Activated gamma-delta T cell treated with Interleukin-2 at 50 U/mL for 16 hours (primary cell): ENCODE data around the gene PLA2G6.

Experiments
- DNase-seq: peaks from one replicate; pipeline ENCODE4 v3.0.0-alpha.2; 2020

Gene PLA2G6

GRCh38 chr22:38181453-38182200 is at the start of gene PLA2G6:
Gene PLA2G6 (minus strand): TSS chr22:38181830. CDS start chr22:38169426, 12,404 bp downstream.
- DNase-seq: peak; percentile 96

- no peak for DNase-seq
These were observed 49.3 kb upstream of the PLA2G6 start for GRCh38 chr22:38230916-38231315.

- peak; percentile 34 for DNase-seq
These were observed 48.6 kb upstream of the PLA2G6 start for GRCh38 chr22:38230108-38230825.

- no peak for DNase-seq
These were observed 47.5 kb upstream of the PLA2G6 start for GRCh38 chr22:38228873-38229740.

GRCh38 chr22:38228326-38228872 is 46.8 kb upstream of the PLA2G6 start:
- DNase-seq: no peak

GRCh38 chr22:38226853-38227649 is 45.4 kb upstream of the PLA2G6 start:
- no peak for DNase-seq

- DNase-seq: no peak
These were observed 41.8 kb upstream of the PLA2G6 start for GRCh38 chr22:38223289-38223960.

GRCh38 chr22:38222797-38223119 is 41.1 kb upstream of the PLA2G6 start:
- DNase-seq: no peak

GRCh38 chr22:38221908-38222796 is 40.5 kb upstream of the PLA2G6 start:
- no peak for DNase-seq

GRCh38 chr22:38221407-38221806 is 39.8 kb upstream of the PLA2G6 start:
- DNase-seq: no peak

- DNase-seq: no peak
These were observed 39.2 kb upstream of the PLA2G6 start for GRCh38 chr22:38220653-38221386.

GRCh38 chr22:38220163-38220562 is 38.5 kb upstream of the PLA2G6 start:
- DNase-seq: no peak

- DNase-seq: no peak
These were observed 38.0 kb upstream of the PLA2G6 start for GRCh38 chr22:38219632-38220031.

GRCh38 chr22:38218661-38219622 is 37.3 kb upstream of the PLA2G6 start:
- DNase-seq: no peak

GRCh38 chr22:38215156-38216038 is 33.8 kb upstream of the PLA2G6 start:
- no peak for DNase-seq

- peak; percentile 58 for DNase-seq
These were observed 32.8 kb upstream of the PLA2G6 start for GRCh38 chr22:38214302-38215056.

- no peak for DNase-seq
These were observed 32.3 kb upstream of the PLA2G6 start for GRCh38 chr22:38213990-38214301.
